Forelimb muscle (tissue), 1 donor: ENCODE results near the gene TSPOAP1. TPM values are rescaled to one million over a fixed set of nuclear protein-coding genes. Genes with fewer than 3 reads are reported as not detected.

Experiments
- DNase-seq: peaks from one replicate; pipeline ENCODE4 v3.0.0-alpha.2; 2013; ENCODE audit warnings: low read depth
- polyA plus RNA-seq: library from polyadenylated mRNA; unstranded; fragments of 120-200 nt; gene quantifications from one replicate; pipeline ENCODE4 v1.2.1, GENCODE V29; 2013; ENCODE audit not compliant: insufficient read length

Gene TSPOAP1
- polyA plus RNA-seq, 1 donor = 5.8 TPM

DNA sequence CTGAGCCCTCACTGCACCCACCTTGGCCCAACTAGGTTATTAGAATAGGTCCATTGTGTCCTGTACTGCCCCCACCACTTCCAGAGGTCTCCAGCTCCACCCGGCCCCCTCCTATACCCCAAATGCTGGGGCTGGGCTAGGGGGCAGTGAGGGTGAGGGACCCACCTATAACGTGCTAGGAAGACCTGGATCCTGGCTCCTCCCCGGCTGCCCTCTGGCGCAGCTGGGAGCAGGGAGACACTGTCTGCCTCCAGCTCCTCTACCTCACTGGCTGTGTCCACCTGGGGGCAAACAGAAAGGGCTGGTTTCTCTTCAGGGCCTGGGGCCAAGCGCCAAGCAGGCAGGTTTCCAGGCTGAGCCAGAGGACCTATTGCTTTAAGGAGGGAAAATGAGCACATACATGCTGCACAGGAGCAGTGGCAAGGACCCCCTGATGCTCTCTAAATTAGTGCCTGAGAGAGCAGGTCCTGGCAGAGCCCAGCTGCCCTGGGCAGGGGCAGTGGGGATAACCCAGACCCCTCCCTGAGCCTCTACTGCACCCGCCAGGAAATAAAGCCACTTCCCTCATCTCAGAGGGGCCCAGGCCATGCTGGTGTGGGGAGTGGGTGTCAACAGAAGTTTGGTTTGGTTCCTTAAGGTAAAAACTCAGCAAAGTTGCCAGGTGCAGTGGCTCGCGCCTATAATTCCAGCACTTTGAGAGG, 12.2 kb downstream of the TSPOAP1 start:
- no peak for DNase-seq

GRCh38 chr17:58315750-58316149, 12.8 kb downstream of the TSPOAP1 start:
- no peak for DNase-seq

DNA sequence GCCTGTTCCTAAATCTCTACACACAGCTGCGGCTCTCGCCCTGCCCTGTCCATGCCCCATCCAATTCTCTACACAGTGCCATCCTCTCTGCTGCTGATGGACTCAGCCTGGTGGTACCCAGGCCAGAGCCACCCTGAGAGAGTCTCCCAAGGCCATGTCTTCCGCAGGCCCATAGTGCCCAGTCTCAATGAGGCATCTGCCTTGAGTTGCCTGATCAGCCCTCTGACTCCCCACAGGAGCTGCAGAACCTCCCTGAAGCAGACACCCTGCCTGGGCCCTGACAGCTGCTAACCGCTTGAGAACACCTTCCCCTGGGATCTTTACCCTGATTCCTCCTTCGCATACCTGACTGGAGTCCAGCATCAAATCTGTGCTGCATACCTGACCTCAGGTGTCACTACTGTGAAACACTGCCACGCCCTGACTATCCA, 13.3 kb downstream of the TSPOAP1 start:
- DNase-seq = no peak

DNA sequence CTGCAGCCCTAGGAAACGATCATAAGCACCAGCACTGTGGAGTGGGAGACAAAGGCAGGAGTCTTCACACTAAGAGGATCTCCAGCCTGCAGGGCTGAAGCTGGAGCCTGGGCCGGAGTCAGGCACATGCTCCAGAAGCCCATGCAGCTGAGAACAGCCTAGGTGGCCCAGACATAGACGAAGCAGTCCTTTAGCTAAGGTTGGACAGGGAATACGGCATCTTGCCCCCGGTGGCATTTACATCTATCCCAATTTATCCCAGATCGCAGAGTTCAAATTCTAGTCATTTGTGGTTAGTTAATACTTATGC, 13.9 kb downstream of the TSPOAP1 start:
- DNase-seq = no peak

GRCh38 chr17:58313815-58314705, 14.5 kb downstream of the TSPOAP1 start:
- DNase-seq = no peak

GRCh38 chr17:58312829-58313228, 15.8 kb downstream of the TSPOAP1 start:
- DNase-seq = no peak

- DNase-seq = no peak
These were observed 16.5 kb downstream of the TSPOAP1 start for GRCh38 chr17:58312021-58312630.

- DNase-seq = no peak
These were observed 17.1 kb downstream of the TSPOAP1 start for GRCh38 chr17:58311429-58311894.

DNA sequence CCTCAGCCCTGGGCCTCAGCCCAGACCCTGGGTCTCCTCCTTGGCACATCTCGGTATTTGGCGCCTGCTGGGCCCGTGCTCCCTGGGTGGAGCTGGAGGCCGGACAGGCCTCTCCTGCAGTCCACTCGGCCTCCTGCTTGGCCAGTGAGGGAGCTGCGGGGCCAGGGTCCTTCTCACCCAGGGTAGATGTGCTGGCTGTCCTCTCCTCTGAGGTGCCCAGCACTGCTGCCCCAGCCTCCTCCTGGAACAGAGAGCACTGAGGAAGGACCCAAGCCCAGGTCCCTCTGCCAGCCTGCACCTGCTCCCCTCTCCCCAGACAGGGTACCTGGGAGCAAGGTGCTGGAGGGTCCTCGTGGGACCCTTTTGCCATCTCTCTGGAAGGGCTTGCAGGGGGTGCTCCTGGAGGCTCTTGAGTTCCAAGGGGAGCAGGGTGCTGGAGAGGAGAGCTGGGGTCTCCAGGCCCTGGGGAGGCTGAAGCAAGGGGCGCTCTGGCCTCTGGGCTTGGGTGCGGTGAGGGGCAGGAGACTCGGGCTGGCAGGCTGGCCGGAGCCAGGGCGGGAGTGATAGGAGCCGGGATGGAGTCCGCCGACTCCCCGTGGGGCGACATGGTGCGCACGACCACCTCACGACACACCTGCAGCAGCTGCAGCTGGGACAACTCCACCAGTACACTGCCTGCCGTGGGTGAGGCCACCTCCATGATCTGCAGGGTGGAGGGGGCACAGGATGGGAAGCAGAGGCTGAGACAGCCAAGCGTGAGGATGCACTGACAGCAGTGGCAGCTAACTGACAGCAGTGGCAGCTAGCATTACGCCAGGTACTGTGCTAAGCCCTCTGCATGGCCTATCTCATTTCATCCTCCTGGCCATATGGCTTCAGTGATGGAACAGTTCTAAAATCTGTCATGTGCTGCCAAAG, 17.8 kb downstream of the TSPOAP1 start:
- DNase-seq = no peak

GRCh38 chr17:58309918-58310259, 18.7 kb downstream of the TSPOAP1 start:
- no peak for DNase-seq

DNA sequence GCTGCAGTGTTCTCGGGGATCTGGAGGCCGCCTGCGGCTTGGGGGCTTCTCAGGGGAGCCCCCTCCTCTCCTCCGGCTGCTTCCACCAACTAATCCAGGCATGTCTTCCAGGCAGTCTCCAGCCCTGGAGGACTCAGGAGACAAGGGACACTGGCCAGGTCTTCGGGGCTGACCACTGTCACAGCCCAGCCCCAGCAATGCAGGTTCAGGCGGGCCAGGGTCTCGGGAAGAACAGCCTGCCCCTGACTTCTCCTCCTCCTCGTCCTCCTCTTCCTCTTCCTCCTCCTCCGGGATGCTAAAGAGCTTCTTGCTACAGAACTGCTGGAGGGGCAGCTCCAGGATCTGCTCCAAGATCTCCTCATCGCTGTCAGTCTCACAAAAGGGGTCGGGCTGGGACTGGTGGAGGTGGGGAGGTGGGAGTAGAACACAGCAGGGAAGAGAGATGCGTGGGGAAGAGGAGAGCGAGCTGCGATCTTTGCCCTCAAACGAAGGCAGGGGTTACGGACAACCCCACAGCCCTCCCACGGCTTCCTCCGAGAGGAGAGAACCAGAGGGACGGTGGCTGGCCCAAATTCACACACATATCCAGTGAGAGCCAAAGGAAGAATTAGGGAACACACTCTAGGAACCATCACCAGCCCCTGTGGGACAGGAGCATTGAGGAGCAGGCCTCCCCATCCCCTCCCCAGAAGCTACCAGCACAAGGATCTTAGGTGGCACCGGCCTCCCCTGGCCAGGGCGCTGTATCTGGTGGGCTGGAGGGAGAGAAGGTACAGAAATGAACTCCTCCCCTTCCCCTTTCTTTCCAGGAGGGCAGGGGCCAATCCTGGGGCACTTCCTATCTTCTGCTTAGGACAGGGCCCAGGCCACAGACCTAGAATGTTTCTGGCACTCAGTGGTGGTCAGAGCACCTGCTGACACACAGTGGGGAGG, 19.3 kb downstream of the TSPOAP1 start:
- no peak for DNase-seq

DNA sequence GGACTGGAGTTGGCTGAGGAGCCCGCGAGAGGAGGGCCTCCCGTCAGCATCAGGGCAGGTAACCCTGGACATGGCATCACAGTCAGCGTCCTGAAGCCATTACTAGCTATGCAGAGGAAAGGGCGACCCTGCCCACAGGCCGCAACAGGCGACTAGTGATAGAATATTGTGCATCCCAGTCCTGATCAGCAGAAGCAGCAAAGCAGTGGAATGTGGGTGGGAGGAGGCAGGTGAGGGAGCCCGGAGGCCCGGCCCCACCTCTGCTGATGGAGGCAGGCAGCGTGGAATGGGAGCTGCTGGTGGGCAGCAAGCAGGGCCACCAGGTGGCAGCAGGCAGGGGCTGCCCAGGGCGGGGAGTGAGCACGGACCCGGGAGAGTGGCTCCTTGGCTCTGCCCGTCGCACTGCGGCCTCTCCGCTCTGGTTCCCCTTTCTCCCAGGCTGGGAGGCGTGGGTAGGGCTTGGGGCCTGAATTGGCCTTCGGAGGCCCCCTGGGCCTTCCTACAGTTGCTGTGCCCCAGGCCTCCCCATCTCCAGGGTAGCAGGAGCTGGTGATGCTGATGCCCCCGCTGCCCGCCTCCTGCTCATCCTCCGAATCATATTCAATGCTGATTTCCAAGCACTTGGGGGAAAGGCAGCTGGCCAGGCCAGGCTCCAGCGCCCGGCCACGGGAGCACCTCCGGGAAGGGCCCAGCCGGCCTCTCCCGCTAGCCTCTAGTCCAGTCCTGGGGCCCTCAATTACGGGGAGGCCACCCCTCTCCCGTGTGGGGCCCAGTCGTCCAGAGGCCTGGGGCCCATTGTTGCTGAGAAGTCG, 20.2 kb downstream of the TSPOAP1 start:
- DNase-seq = no peak

DNA sequence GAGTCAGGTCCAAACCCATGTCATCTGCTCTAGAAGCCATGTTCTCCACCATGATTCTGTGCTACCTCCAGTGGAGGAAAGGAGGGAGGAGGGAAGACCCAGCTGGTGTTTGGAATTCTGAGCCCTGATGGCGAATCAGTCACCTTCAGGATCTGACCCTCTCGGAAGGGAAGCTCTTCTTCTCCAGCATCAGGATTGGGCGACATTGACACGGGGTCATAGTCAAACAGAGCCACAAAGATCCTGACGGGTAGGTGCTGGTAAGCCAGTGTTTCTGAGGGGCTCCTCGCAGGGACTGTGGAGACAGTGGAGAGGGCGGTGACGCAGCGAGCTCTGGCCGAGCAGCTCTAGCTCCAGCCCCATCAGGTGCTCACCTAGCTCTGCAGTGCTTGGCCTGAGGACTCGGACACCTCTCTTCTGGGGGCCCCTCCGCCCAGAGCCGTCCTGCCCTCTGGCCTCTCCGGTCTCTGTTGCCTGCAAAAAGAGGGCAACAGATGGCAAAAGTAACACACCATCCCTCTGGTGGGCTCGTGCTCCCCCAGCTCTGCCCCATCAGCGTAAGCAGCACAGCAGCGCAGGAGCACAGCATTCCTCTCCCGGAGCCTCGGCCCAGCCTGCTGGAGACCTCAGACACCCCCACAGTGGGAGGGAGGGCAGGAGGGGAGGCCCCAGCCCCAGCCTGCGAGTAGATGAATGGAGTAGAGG, 21.0 kb downstream of the TSPOAP1 start:
- DNase-seq = no peak

- no peak for DNase-seq
These were observed 22.3 kb downstream of the TSPOAP1 start for GRCh38 chr17:58306131-58306951.

GRCh38 chr17:58305626-58306025, 23.0 kb downstream of the TSPOAP1 start:
- DNase-seq = no peak

DNA sequence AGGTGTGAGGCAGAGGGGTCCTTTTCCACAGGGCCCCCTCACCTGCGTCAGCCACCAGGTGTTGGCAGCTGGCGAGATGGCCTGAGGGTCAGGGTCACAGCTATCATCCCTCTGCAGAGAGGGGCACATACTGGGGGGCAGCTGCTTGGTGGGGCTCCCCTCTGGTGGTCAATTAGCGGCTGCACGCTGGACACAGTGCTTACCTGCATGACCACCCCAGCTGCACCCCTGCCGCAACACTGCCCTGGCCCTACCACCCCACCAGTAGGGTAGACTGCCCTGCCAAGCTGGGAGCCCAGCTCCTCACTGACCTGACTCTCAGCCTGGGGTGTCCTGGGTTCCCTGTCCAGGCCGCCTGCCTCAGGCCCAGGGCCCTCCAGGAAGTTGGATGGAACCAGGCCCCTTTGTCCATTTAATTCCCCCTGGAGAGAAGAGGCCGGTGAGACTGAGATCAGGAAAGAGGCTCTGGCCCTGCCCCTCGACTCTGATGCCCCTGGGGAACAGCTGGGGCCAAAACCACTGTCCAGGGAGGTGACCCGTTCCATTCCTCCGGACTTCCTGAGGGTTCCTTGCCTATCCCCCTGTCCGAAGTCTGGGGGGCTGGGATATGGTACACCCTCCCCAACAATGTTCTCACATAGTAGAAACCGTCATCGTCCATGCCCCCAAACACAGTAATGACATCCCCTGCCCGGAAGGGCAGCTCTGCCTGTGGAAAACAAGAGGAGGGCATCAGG, 23.7 kb downstream of the TSPOAP1 start:
- DNase-seq = no peak

DNA sequence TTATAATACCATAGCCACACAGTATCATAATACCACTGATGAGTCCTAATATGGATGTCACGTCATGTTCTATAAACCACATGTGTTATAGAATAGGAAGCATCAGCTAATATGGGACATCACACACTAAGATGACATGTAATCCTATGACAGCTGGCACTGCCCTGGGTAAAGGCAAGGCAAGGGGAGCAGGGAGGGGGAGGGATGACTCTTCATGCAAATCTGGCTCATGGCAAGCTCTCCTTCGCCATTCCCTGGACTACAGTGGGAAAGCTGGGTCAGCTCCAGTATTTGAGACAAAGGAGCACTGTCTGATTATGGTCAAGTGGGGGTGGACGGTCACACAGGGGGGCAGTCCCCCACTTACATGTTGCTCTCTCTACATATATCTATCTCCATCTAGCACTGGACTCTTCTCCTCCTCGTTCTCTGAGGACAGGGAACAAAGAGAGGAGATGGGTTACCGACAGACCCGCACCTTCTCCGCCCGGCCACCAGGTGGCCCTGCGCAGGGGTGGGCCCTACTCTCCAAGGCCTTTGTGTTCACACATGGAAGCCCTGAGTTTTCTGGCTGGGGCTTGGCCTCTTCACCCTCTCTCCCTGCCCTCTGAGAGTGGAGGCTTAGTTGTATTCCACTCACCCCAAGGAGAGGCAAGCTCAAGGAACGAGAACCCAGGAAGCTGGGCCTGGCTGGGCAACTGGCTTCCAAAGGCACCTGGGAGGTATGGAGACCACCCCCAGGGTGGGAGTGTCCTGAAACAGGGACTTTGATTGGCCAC, 24.4 kb downstream of the TSPOAP1 start:
- DNase-seq = no peak
